AG09319 (cell line): ENCODE data around the gene TBATA.

Experiments used
- DNase-seq: peaks from one replicate; pipeline ENCODE4 v3.0.0-alpha.2; 2010; ENCODE audit warnings: low read depth; ENCODE audit errors: extremely low read depth
- TF ChIP-seq, protein P1 (sequence below): IDR thresholded peaks from 2 replicates; pipeline ENCODE4 v1.5.1; 2011; ENCODE audit warnings: low read depth, mild to moderate bottlenecking, inconsistent platforms, low read length, moderate library complexity

Gene TBATA

DNA sequence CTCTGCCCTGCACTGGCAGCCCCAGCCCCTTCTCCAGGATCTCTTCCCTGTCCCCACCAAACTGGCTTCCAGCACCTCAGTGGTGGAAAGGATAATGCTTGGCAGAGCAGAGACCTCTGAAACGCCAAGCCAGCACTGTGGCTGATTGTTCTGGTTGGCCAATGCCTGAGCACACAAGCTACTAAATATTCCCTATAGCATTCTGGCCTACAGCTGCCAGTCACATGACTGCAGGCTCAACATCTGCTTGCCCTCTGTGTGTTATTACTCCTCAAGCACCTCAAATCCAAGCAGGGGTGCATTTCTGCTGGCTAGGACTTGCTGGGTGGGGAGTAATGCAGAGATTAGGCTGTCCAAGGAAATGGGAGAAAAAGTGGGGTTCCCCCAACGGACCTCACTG lies 6.1 kb downstream of the TBATA start:
- DNase-seq, result no peak
- TF ChIP-seq, protein P1, sequence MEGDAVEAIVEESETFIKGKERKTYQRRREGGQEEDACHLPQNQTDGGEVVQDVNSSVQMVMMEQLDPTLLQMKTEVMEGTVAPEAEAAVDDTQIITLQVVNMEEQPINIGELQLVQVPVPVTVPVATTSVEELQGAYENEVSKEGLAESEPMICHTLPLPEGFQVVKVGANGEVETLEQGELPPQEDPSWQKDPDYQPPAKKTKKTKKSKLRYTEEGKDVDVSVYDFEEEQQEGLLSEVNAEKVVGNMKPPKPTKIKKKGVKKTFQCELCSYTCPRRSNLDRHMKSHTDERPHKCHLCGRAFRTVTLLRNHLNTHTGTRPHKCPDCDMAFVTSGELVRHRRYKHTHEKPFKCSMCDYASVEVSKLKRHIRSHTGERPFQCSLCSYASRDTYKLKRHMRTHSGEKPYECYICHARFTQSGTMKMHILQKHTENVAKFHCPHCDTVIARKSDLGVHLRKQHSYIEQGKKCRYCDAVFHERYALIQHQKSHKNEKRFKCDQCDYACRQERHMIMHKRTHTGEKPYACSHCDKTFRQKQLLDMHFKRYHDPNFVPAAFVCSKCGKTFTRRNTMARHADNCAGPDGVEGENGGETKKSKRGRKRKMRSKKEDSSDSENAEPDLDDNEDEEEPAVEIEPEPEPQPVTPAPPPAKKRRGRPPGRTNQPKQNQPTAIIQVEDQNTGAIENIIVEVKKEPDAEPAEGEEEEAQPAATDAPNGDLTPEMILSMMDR, result no peak

DNA sequence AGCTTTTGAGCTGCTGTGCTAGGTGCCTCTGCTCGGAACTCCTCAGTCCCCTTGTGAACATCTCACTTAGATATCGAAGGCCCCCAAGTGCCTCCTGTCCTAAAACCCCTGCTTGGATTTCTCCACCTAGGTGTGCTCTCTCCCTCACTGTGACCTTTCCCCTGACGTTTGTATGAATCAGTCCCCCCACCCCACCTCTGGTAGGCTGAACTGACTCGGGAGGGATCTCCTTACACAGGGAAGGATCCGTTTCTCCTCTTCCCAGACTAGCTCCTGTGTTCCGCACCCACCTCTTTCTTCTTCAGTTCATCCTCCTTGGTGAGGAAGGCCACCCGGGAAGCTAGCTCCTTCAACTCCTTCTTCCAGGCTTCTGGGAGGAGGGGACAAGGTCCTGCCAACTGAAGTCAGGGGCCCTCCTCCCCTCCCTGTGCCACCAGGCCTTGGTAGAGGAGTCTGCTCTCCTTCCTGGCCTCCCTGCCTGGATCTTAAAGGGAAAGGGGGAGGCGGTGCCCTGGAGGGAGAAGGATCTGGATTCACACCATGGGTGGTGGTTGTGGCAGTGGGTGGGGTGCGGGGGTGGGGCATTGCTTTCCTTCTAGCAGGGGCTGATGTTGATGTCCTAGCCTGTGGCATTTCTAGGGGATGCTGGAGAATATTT lies 6.8 kb downstream of the TBATA start:
- TF ChIP-seq, protein P1, result no peak
- DNase-seq, result no peak

DNA sequence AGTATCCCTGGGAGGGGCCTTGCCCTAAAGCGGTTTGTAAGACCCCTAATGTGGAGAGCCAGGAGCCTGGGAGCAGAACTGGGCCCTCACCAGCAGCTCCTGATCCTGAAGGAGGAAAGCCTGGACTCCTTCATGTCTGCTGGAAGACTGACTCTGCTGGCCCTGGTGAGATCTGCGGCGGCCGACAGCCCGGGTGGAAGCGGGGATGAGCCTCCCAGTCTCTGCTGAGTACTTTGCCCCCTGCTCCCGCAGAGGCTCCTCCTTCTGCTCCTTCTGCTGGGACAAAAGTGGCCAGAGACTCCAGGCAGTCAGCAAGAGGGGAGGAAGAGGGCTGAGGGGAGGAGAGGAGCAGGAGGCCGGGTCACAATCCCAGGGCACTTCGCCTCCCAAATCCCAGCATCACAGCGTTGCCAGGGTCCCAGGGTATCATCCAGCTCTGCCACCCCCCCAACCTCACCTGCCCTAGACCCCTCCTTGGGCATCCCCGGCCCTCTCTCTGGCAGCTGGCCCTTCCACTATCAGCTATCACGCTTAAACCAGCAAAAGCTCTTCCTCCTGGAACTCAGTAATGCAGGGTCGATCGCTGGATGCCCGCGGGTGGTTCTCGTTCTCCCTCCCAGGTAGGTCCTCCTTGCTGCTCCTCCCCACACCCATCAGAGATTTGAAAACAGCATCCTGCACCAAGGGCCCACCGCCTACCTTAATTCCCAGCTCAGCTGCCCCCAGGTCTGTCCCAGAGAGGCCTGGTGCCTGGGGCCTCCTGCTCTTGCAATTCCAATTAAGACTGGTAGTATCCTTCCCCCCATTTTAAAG lies 7.9 kb downstream of the TBATA start:
- TF ChIP-seq, protein P1, result no peak
- DNase-seq, result no peak

DNA sequence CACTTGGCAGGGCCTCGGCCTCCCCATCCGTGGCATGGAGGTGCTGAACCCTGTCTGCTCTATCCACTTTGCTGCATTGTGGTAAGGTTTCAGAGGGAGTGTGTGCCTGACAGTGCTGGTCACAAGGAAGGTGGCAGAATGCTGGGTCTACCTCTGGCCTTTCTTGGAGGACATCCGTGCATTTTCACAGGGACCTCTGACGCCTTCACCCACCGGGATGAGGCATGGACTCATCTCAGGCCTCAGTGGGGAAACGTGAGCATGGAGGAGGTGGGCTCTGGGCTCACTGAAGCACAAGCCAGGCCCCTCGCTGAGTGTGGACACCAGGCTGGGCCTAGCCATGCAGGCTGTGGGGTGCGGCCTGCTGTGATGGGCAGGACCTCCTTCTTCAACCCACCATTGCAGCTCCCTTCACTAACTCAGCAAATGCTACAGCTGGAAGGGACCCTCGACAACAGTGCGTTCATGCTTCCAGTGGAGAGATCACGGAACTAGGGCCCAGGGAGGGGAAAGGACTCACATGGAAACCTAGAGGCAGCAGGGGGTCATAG lies 8.6 kb downstream of the TBATA start:
- TF ChIP-seq, protein P1, result no peak
- no peak for DNase-seq

DNA sequence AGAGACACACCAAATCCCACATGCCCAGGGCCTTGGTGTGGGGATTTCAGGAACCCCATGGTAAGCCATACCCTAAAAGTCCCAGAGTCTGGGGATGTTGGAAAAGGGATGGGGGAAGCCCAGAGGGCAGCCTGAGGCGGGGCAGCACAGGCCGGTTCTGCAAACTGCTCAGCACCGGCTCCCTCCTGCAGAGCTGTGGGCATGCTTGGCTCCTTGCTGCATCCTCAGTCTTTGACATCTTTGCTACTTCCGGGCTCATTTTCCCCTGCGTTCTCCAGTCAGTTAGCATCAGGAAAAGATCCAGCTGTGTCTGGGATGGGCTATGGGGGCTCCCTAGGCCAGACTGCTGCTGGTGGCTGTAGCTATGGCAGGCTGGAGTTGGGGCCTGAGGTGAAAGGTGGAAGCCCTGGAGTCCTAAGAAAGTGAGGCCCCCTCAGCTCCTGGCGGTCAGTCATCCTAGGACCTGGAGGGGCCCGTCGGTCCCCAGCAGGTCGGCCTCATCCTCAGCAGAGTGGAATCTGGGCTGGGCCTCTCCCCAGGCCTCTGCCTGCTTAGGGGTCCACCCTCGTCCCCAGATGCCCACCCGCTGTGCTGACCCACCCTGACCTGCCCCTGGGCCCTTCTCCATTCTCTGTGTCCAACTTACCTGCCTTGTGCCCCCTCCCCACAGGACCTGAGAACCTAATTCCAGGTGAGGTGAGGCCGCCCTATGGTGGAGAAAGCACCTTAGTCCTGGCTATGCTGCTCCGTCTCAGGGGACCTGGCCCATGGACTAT lies 9.3 kb downstream of the TBATA start:
- TF ChIP-seq, protein P1, result no peak
- no peak for DNase-seq

DNA sequence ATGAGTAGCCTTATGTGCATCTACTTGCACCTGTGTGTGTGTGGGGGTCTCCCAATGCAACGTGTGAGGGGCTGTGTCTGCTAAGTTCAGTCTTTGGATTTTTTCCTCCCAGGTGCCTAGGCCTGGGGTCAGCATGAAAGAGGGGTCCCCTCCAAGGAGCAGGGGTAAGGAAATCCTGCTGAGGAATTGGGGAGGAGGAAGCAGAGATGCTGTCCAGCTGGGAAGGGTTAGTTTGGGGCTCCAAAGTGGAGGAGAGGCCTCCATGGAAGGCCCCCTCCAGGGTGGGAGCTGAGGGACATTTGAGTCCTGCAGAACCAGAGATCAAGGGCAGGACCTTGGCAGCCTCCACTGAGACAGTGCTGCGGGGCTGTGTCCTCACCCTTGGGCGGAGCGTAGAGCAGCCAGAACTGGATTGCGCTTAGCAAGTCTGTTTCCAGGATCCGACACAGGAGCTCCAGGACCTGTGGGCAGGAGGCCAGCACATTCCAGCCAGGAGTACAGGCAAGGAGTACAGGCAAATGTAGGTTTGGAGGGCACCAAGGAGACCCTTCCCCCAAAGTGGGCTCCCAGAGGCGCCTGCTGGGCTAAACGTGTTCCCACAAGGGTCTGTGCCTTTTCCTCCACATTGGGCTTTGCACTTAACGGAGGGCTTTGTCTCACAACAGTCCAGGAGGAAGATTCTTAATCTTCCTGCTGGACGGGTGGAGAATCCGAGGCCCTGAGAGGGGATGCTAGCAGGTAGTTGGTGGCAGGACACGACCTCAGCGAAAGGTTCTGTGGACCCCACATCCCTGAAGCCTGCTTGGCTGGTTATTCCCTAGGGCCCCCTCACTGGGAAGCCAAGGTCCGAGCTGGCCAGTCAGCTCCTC lies 10.1 kb downstream of the TBATA start:
- TF ChIP-seq, protein P1, result no peak
- no peak for DNase-seq
